Midbrain (tissue), 1 donor: Measurements from ENCODE around the gene SPTBN1.

Experiments
- DNase-seq: peaks from one replicate; lab custom pipeline; 2025; lab: John Stamatoyannopoulos, UW

The SPTBN1 gene

DNA sequence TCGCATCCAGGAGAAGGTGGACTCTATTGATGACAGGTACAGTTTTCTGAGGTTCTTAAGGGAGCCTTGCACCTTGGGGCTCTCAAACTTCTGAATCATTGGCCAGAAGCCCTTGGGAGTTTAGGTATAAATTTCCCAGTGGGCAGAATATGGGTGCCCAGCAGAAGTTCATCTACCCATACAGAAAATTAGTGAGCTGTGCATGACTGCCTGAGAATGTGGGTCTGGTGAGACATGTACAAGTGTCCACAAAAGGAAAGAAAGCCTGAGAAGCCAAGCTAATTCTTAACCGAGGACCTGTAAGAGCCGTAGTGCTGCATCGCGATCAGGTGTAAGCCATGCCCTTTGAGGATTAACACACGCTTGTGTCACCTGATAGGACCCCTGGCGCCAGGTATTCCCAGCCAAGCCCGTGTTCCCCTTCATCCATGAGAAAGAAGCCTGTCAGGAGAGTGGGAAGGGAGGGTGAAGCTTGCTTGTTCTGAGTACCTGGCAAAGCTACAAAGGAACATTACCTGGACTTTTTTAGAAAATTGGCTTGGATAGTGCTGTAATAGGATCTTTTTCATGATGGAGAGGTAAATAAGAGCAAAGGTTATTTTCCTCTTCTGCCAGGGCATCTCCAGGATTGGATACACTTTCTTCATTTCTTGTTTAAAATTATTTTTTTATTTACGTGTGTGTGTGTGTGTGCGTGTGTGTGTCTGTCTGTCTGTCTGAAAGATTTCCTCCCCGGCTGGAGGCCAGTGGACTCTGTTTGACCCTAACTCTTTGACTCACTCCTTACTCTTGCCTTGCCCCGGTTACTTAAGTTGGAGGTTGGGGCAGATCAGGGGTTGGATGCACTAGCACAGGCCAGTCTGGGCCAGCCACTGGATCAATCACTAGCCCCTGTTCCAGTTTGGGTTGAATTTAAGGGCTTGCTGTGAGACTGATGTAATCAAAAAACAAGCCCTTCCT is 176.9 kb downstream of the SPTBN1 start:
- no peak for DNase-seq

DNA sequence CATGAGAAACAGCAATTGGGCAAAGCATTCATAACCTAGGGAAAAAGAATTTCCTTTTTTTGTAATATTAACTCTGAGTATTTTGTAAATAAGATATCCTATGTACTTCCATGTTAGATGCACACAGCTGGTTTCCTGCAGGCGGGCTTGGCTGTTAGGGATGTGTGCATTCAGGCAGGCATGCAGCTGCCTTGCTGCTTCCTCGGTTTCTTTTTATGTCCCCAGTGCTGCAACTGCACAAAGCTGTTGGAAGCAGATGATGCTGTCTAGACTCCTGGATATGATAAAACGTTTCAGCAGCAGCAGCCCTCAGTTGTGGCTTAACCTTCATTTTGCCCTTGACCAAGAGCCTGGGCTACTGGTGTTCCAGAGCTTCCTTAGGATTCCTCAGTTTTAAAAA is 177.9 kb downstream of the SPTBN1 start:
- DNase-seq, result no peak

DNA sequence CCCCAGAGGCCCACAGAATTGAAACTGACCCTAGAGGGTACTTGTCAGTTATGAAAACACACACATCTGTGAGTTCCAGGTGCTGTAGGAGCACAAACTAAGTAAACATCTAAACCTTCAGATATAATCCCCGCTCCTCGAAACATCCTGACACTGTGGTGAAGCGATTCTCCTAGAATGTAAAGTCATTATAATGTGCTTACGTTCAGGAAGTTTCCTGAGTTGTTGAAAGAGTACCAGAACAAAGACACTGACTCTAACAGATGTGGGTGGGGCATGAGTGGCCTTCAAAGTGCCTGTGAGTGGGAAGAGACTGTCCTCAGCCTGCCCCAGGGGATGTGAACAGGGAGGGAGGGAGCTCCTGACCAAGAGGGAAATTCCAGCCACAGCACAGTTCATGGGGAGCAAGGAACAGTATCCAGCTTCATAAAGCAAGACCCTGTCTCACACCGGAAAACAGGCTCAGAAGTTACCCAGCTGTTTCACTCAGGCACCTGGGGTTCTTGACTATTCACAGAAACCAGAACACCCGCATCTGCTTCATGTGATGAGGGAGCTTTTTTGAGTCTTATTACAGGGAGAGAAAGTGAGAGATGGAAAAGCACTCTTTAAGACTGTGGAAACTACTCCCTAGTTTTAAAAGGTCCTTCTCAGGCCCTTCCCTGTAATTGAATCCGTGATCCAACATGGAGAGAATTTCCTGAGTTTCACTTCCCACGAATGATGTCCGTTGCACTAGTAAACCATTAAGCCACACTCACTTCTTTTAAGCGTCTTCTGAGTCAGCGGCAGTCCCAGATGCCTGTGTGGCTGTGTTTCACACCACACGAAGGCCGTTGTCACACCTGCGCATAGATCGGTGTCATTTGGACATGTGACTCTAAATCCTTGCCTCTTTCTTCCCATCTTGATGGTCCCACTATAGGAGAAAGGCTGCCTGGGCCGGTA is 178.7 kb downstream of the SPTBN1 start:
- no peak for DNase-seq

DNA sequence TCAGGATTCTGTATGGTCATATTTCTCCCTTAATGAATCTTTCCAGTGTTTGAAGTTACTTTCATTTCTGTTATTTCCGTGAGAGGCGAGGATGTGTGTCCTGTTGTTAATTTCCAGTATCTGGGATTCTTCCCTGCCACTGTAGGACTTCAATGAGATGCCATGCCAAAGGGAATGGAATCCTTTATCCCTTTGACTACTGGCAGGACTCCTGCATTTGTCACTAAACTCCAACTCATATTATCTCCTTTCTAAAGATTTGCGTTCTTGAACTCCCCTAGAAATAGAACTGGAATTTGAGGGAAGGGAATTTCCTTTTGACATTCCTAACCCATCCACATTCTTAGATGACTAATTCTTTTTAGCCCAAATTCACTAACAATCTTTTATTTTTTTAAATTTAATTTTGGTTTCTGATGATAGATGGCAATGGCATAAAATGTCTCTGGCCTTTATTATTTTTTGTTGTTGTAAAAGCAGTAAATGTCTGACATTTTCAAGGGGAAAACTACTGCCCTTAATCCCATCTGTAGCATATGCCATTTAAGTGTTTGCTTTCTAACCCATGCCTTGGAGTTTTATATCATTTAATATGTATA is 179.5 kb downstream of the SPTBN1 start:
- DNase-seq, result no peak

DNA sequence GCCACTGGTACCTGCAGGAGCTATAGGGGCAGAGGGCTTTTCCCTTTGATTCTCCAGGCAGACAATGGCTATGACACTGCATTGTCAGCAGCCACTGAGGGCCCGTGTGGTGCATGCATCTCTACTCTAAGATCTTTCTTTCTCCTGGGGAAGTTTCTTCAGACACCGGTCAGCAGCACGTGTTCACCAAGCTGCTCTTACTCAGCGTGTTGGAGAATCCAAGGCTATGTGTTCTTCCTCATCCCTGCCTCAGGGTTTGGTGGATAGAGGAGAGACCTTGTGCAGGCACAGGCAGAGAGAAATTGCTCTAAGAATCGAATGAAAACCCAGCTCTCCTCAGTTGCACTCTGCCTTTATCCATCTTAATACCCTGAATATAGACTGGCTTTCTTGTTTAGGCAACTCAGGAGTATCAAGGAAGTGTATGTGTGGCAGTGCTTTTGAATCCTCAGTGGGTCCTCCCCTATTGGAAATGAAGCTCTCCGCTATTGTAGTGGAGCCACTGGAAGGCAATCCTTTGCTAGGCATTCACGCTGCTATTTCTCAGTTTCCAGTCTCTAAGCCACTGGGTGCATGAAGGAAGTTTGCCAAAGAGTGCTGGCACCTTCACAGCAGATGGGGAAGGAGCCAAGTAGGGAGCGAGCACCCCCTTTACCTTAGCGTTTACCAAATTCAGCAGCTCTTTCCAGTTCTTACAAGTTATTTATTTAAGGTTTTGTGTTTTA is 180.4 kb downstream of the SPTBN1 start:
- peak; percentile 6 for DNase-seq

DNA sequence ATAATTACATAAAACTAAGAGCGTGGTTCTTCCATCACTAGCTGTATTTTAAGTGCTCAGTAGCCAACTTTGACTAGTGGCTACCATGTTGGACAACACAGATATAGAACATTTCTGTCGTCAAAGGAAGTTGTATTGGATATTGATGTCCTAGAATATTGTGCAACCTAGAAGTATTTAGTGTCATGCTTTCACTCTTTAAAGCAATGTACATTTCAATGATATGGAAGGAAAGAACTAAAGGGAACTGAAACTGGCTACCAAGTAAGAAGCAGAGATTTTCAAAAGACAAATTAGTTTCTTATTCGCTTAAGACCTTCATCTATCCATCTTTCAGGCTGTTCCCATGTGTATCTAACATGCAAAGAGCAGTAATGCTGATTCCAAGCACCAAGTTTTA is 182.0 kb downstream of the SPTBN1 start:
- no peak for DNase-seq

DNA sequence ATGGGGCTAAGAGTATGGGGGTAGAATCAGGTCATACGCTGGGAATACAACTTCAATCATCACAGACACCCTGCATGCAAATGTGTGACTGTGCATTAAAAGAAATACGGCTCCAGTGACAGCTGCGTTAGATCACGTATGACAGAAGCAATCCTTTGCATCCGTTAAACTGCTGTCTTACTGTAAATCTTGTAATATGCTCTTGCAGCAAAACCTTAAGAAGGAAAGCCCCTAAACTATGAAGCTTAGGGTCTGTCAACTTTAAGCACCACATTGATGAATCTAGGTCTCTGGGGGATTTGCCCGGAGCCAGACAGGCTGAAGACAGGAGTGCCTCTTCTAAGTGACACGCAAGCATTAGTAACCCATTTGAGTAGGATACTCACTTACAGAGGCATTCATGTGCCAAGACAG is 182.7 kb downstream of the SPTBN1 start:
- DNase-seq, result no peak

DNA sequence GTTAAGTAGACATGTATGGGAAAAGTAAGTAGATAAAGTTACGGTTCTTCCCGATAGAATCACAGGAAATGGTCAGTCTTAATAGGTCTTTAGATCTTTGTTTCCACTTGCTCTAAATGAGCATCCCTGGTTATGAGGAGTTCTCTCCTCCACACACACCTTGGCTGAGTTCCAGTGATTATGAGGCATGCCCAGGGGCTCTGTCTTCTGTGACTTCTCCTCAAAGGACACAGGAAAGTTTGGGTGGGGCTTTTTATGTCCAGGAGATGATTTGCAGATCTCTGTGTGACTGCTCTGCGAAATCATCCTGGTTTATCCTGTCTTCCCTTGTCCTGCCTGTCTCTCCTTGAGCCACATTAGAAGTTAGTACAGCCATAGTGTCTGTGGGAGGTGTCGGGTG is 183.5 kb downstream of the SPTBN1 start:
- DNase-seq, result no peak

DNA sequence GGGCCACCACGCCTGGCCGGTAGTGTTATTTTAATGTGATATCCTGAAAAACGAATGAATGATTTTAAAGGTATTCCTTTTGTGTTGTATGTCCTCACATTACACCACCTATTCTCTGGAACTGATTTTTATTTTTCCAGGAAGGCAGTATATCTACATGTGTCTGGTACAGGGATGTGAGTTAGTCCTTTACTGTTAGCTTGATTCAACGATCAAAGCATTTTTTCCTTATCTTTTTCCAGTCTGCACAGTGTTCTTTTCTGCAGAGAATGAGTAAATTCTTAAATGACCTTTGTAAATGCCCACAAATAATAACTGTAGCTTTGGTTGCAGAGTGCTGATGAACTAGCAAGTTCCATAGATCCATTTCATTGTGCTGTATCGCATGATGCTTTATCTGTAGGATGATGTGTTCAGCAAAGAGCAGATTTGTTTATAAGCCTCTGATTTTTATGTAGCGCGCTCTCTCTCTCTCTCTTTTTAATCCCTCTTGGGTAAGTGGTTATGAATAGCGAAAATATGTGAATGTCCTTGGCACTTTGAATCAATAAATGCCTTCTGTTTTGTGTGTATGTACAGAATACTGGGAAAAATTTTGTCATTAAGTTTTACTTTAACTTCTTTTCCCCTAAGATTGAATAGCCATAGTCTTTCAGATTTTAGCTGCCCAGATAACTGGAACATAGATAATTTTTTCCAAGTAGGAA is 184.9 kb downstream of the SPTBN1 start:
- no peak for DNase-seq

DNA sequence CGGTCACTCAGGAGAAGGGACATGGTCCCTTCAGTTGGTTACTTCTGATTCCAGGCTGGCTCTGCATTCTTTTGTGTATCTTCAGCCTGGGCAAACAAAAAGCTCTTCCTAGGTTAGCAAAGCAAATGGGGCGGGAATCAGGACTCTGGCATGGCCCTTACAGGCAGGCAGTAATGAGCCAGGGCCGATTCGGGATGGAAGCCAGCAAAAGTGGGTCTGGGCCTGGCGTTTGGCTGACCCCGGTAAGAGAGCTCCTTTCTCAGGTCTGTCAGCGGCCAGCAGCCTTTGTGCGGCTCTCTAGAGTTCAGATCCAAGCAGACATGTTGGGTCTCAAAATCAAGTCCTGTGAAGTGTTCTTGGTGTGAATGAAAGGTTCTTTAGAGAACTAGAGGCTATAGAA is 185.9 kb downstream of the SPTBN1 start:
- peak; percentile 76 for DNase-seq

DNA sequence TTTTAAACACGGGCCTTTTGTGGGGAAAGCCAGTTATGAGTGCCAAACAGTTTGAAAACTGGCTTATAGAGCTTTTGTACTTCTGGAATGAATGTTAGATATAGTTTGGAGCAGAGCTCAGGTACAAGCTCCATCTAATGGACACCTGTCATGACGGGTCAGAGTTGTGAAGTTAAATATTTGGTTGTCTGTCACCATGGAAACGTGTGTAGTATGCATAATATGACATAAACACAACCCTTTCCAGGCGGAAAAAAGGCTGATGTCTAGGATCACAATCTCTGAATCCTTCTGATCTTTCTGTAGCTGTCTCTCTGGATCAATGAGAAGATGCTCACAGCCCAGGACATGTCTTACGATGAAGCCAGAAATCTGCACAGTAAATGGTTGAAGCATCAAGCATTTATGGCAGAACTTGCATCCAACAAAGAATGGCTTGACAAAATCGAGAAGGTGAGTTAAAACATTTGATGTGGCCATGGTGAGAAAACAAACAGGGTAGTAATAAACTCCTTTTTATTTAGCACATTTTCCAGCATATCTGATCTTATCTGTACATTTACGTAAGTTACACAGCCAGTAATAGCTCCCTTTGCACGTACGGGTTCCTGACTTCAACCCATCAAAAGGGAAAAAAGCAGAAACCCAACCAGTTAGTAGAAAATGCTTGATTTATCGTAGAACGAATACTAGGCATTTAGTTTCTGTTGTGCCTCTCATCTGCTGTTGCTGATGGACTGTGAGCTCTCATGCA is 186.7 kb downstream of the SPTBN1 start:
- no peak for DNase-seq

DNA sequence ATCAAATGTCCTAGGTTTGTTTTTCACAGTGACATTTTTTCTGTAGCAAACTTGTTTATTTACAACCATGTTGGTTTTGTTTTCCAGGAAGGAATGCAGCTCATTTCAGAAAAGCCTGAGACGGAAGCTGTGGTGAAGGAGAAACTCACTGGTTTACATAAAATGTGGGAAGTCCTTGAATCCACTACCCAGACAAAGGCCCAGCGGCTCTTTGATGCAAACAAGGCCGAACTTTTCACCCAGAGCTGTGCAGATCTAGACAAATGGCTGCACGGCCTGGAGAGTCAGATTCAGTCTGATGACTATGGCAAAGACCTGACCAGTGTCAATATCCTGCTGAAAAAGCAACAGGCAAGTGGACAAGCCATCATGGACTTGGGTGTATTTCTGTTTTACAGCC is 188.1 kb downstream of the SPTBN1 start:
- DNase-seq, result no peak

DNA sequence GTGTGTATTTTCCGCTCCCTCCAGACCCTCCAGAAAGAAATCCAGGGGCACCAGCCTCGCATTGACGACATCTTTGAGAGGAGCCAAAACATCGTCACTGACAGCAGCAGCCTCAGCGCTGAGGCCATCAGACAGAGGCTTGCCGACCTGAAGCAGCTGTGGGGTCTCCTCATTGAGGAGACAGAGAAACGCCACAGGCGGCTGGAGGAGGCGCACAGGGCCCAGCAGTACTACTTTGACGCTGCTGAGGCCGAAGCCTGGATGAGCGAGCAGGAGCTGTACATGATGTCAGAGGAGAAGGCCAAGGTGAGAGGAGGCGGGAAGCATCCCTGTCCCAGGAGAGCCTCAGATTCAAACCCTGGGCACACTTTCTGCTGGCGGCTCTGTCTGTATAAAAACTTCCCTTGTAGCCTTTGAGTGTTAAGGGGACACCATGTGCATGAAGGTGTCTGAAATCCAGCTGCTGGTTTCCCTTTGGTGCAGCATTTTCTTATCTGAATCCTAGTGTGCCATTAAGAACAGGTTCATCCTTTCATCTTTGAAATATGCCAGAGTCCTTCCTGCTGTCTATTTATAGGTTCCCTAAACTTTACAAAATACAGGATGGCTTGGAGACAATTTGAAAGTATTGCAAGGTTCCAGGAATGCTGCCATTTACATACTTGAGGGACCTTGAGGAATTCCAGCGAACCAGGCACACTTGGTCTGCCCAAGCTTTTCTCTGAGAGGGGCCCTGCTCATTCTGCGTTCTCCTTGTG is 190.2 kb downstream of the SPTBN1 start:
- no peak for DNase-seq

DNA sequence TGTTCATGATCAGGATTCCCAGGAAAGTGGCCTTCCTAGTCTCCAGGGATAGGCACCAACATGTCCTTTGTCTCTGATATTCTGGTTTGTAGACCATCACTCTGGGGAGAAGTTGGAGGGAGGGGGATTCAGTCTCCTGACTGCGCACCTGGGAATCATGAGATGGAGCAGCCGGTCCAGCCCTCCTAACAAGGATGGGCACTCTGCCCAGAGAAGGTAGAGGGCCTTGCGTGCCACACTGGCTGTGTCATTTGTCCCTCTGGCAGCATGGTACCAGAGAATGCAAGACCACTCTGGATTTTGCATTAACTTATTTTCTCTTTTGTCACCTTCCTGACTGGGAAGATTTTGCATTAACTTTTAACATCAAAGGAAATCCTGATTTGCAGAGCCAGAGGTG is 192.1 kb downstream of the SPTBN1 start:
- no peak for DNase-seq

DNA sequence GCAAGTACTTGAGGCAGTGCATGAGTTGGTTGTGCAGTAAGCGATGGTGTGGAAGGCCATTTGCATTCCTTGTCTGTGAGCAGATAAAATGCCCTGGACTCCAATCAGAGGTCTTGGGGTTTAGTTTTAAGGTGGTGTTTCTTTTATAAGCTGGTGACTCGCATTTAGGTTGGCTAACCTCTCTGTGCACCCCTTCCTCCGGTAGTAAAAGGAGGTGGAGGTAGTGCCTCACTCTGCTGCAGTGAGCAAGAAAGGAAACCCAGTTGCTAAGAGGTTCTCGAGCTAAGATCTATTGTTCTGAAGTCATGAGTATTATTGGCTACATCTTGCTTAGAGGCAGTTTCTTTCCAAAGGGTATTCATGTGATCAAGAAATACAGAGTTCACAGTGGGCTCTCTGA is 193.1 kb downstream of the SPTBN1 start:
- DNase-seq, result no peak

DNA sequence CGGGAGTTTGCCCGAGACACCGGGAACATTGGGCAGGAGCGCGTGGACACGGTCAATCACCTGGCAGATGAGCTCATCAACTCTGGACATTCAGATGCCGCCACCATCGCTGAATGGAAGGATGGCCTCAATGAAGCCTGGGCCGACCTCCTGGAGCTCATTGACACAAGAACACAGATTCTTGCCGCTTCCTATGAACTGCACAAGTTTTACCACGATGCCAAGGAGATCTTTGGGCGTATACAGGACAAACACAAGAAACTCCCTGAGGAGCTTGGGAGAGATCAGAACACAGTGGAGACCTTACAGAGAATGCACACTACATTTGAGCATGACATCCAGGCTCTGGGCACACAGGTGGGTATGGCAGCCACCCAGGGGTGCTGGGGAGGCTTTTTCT is 193.5 kb downstream of the SPTBN1 start:
- no peak for DNase-seq

DNA sequence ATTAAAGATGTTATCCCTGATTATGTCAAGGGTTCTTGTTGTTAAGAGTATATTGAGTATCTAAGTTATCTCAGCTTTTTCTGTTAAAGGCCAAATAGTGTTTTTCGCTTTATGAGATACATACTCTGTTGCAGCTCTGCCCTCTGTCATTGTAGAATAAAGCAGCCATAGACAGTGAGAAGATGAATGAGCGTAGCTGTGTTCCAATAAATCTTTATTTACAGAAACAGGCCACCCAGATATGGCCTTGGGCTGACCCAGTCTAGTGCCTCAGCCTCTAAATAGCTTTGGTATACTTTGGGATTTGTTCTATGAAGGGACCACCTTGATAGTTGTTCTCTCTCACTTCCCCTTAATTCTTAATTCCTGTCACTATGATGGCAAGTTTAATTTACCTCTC is 194.5 kb downstream of the SPTBN1 start:
- DNase-seq, result no peak

DNA sequence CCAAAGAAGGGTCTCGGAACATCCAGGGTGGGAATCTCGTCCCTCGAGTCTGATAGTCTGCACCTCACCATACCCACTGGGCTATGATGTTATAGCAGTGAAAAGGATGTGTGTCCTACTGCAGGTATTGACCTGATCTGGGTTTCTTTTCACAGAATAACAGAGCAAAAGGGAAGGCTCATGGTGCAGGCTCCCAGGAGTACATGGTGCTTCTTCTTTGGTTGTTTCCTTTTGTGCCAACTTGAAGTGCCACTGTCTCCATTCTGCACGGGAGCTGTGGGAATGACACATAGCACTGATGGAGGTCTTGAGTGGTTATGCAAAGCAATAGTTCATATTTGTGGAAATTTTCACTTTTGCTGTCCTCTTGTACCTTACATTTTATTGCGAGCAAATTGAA is 195.2 kb downstream of the SPTBN1 start:
- no peak for DNase-seq

DNA sequence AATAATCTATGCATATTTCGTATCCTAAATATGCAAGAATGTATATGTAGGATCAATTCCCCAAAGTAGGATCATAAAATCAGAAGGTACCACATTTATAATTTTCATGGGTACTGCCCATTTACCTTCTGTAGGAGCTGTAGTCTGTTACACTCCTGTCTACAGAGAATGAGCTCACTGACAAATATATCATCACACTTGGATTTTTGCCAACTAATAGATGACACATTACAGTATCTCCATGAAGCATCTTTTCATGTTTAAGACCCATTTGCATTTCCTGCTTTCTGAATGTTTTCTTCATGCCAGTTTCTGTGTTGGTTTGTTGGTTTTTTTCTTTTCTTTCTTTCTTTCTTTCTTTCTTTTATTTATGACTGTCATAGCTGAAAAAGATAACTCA is 196.4 kb downstream of the SPTBN1 start:
- no peak for DNase-seq
